Loucy (cell line): ENCODE measurements around the gene OSBPL3.

Experiments used
- EZH2phosphoT487 ChIP-seq: fragments of 200-600 bp; IDR thresholded peaks from 2 replicates; pipeline ENCODE4 v1.6.1; 2018; ENCODE audit warnings: antibody characterized with exemption, mild to moderate bottlenecking, moderate library complexity, borderline replicate concordance
- TF ChIP-seq, protein P1 (sequence below): fragments of 200-600 bp; sonication (generic); conservative IDR thresholded peaks from 2 replicates; pipeline ENCODE4 v1.5.1; 2014; ENCODE audit warnings: mild to moderate bottlenecking, antibody characterized with exemption, low read length

DNA sequence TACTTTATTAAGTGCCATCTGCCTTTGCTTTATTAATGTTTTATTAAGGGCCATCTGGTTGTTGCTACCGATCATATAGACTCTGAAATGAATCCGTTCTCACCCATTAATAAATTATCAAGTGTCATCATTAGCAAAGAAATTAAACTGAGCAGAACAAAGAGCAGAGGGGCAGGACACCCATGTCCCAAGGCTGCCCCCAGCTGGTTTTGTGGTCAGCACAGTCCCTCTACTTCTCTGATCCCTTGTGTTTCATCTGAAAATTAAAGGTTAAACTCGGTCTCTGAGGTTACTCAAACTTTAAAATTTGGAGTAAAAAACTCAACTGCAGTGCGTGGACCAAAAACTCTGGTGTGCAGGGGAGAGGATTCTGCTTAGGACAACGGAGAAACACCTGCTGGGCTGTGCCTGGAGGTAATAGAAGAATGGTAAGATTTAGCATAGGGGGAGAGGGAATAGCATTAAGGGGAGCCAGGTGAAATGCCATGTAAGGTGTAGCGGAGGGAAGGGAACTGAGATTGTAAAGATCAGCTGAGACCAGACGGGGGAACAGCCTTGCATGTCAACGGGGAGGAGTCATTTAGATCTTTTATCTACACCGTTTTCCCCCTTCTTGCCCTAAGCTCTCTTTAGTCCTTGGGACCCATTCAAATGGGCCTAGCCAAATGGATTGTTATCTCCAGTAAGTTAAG, 212.0 kb downstream of the OSBPL3 start:
- TF ChIP-seq, protein P1, sequence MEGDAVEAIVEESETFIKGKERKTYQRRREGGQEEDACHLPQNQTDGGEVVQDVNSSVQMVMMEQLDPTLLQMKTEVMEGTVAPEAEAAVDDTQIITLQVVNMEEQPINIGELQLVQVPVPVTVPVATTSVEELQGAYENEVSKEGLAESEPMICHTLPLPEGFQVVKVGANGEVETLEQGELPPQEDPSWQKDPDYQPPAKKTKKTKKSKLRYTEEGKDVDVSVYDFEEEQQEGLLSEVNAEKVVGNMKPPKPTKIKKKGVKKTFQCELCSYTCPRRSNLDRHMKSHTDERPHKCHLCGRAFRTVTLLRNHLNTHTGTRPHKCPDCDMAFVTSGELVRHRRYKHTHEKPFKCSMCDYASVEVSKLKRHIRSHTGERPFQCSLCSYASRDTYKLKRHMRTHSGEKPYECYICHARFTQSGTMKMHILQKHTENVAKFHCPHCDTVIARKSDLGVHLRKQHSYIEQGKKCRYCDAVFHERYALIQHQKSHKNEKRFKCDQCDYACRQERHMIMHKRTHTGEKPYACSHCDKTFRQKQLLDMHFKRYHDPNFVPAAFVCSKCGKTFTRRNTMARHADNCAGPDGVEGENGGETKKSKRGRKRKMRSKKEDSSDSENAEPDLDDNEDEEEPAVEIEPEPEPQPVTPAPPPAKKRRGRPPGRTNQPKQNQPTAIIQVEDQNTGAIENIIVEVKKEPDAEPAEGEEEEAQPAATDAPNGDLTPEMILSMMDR, result peak; percentile 33
- no peak for TF ChIP-seq EZH2phosphoT487
